Measurements from ENCODE around the gene CCBE1. TPM values are rescaled to one million over a fixed set of nuclear protein-coding genes. Genes with fewer than 3 reads are reported as not detected.

CCBE1 gene
- 69.0 and 69.4 TPM in 2 replicates for total RNA-seq

GRCh38 chr18:59697236-59697932 lies at the start of gene CCBE1:
CCBE1 (minus strand) TSS chr18:59697423.

Other genes starting within 250 kb of the CCBE1 start
- 8.6 and 11.3 TPM in 2 replicates for gene PMAIP1, start 202.6 kb upstream of the CCBE1 start, total RNA-seq